ENCODE measurements around the gene C11orf71.

C11orf71 gene

GRCh38 chr11:114386131-114386530 is 14.2 kb downstream of the C11orf71 start:
- H3K79me1 ChIP-seq (replicated peaks; ENCODE audit: low read length, poor library complexity, severe bottlenecking): no peaks in the 10 kb centered on the region
- H3K4me3 ChIP-seq (ENCODE audit: insufficient read depth in 1 of 2, low read depth in 1 of 2, low read length in 2 of 2): no peak overlapping the region
- H4K91ac ChIP-seq (ENCODE audit: low read length): no peak overlapping the region
- H2BK15ac ChIP-seq (ENCODE audit: low read depth, poor library complexity, severe bottlenecking): no peak overlapping the region
- no peak overlapping the region for H2BK12ac ChIP-seq (ENCODE audit: low read length in 2 of 2)
- no peak overlapping the region for H2AFZ ChIP-seq (ENCODE audit: low read depth, low read length)
- H2BK120ac ChIP-seq (ENCODE audit: low read depth, low read length): no peak overlapping the region
- H3K4me1 ChIP-seq (ENCODE audit: control insufficient read depth, insufficient read depth, low read depth, low read length): no peaks in the 10 kb centered on the region
- H2BK5ac ChIP-seq (ENCODE audit: low read depth, low read length, poor library complexity, severe bottlenecking): no peak overlapping the region
- H3K4ac ChIP-seq (ENCODE audit: low read depth in 1 of 2, low read length in 2 of 2): no peak overlapping the region
- H3K27me3 ChIP-seq (ENCODE audit: control insufficient read depth in 1 of 2, insufficient read depth in 1 of 2, low read length in 2 of 2): no peaks in the 10 kb centered on the region
- no peaks in the 10 kb centered on the region for H3K36me3 ChIP-seq (ENCODE audit: control insufficient read depth in 1 of 2, insufficient read depth in 2 of 2, low read depth in 1 of 2, low read length in 2 of 2)
- H4K8ac ChIP-seq (ENCODE audit: low read length): no peak overlapping the region
- H3K27ac ChIP-seq (ENCODE audit: low read length, poor library complexity, severe bottlenecking): no peak overlapping the region
- no peak overlapping the region for H3K23ac ChIP-seq (ENCODE audit: low read length in 2 of 2)
- no peak overlapping the region for H3K9ac ChIP-seq (ENCODE audit: low read length)
- no peak overlapping the region for H2AK5ac ChIP-seq (ENCODE audit: low read length, severe bottlenecking)
- H3K14ac ChIP-seq (ENCODE audit: low read length in 2 of 2): no peak overlapping the region
- DNase-seq: no peak
- WGBS: 95% methylated on average over 2 of the region's 2 CpGs
- H3K18ac ChIP-seq (ENCODE audit: low read depth in 1 of 2, low read length in 2 of 2): no peak overlapping the region
- no peak overlapping the region for H3K4me2 ChIP-seq (ENCODE audit: low read length, poor library complexity, severe bottlenecking)
- H3K9me3 ChIP-seq (ENCODE audit: control insufficient read depth, low read length): no peaks in the 10 kb centered on the region

GRCh38 chr11:114384487-114384886 is 15.8 kb downstream of the C11orf71 start:
- Histone ChIP-seq H3K23ac (ENCODE audit: low read length in 2 of 2) (no peak overlapping the region), H3K18ac (ENCODE audit: low read depth in 1 of 2, low read length in 2 of 2) (peak overlapping the region in 1 of 2 experiments; percentile 12), H3K27me3 (ENCODE audit: control insufficient read depth in 1 of 2, insufficient read depth in 1 of 2, low read length in 2 of 2) (no peaks in the 10 kb centered on the region), H4K8ac (ENCODE audit: low read length) (no peak overlapping the region), H2BK120ac (ENCODE audit: low read depth, low read length) (no peak overlapping the region), H2AFZ (ENCODE audit: low read depth, low read length) (no peak overlapping the region), H2BK15ac (ENCODE audit: low read depth, poor library complexity, severe bottlenecking) (no peak overlapping the region), H3K79me1 (replicated peaks; ENCODE audit: low read length, poor library complexity, severe bottlenecking) (no peaks in the 10 kb centered on the region), H3K27ac (ENCODE audit: low read length, poor library complexity, severe bottlenecking) (no peak overlapping the region), H2AK5ac (ENCODE audit: low read length, severe bottlenecking) (no peak overlapping the region), H2BK5ac (ENCODE audit: low read depth, low read length, poor library complexity, severe bottlenecking) (no peak overlapping the region), H2BK12ac (ENCODE audit: low read length in 2 of 2) (no peak overlapping the region), H3K4me1 (ENCODE audit: control insufficient read depth, insufficient read depth, low read depth, low read length) (no peaks in the 10 kb centered on the region), H3K4me3 (ENCODE audit: insufficient read depth in 1 of 2, low read depth in 1 of 2, low read length in 2 of 2) (no peak overlapping the region), H3K36me3 (ENCODE audit: control insufficient read depth in 1 of 2, insufficient read depth in 2 of 2, low read depth in 1 of 2, low read length in 2 of 2) (no peaks in the 10 kb centered on the region), H3K9ac (ENCODE audit: low read length) (no peak overlapping the region), H3K4me2 (ENCODE audit: low read length, poor library complexity, severe bottlenecking) (no peak overlapping the region), H3K4ac (ENCODE audit: low read depth in 1 of 2, low read length in 2 of 2) (no peak overlapping the region), H3K14ac (ENCODE audit: low read length in 2 of 2) (no peak overlapping the region), H3K9me3 (ENCODE audit: control insufficient read depth, low read length) (no peaks in the 10 kb centered on the region), H4K91ac (ENCODE audit: low read length) (no peak overlapping the region)
- no peak for DNase-seq
- 94% methylated on average over 1 of the region's 1 CpG for WGBS

- H3K36me3 ChIP-seq (ENCODE audit: control insufficient read depth in 1 of 2, insufficient read depth in 2 of 2, low read depth in 1 of 2, low read length in 2 of 2): no peaks in the 10 kb centered on the region
- no peak overlapping the region for H3K23ac ChIP-seq (ENCODE audit: low read length in 2 of 2)
- no peak overlapping the region for H2BK120ac ChIP-seq (ENCODE audit: low read depth, low read length)
- H2BK15ac ChIP-seq (ENCODE audit: low read depth, poor library complexity, severe bottlenecking): no peak overlapping the region
- no peak overlapping the region for H3K4ac ChIP-seq (ENCODE audit: low read depth in 1 of 2, low read length in 2 of 2)
- H3K4me2 ChIP-seq (ENCODE audit: low read length, poor library complexity, severe bottlenecking): no peak overlapping the region
- H2BK12ac ChIP-seq (ENCODE audit: low read length in 2 of 2): no peak overlapping the region
- DNase-seq: no peak
- no peak overlapping the region for H3K27ac ChIP-seq (ENCODE audit: low read length, poor library complexity, severe bottlenecking)
- 100% methylated on average over 1 of the region's 3 CpGs for WGBS
- no peak overlapping the region for H3K14ac ChIP-seq (ENCODE audit: low read length in 2 of 2)
- no peak overlapping the region for H4K91ac ChIP-seq (ENCODE audit: low read length)
- H2AFZ ChIP-seq (ENCODE audit: low read depth, low read length): no peak overlapping the region
- no peak overlapping the region for H2AK5ac ChIP-seq (ENCODE audit: low read length, severe bottlenecking)
- no peaks in the 10 kb centered on the region for H3K4me1 ChIP-seq (ENCODE audit: control insufficient read depth, insufficient read depth, low read depth, low read length)
- no peaks in the 10 kb centered on the region for H3K27me3 ChIP-seq (ENCODE audit: control insufficient read depth in 1 of 2, insufficient read depth in 1 of 2, low read length in 2 of 2)
- no peaks in the 10 kb centered on the region for H3K9me3 ChIP-seq (ENCODE audit: control insufficient read depth, low read length)
- no peak overlapping the region for H2BK5ac ChIP-seq (ENCODE audit: low read depth, low read length, poor library complexity, severe bottlenecking)
- no peak overlapping the region for H4K8ac ChIP-seq (ENCODE audit: low read length)
- no peak overlapping the region for H3K4me3 ChIP-seq (ENCODE audit: insufficient read depth in 1 of 2, low read depth in 1 of 2, low read length in 2 of 2)
- H3K18ac ChIP-seq (ENCODE audit: low read depth in 1 of 2, low read length in 2 of 2): no peak overlapping the region
- no peaks in the 10 kb centered on the region for H3K79me1 ChIP-seq (replicated peaks; ENCODE audit: low read length, poor library complexity, severe bottlenecking)
- H3K9ac ChIP-seq (ENCODE audit: low read length): no peak overlapping the region
These were observed 17.8 kb downstream of the C11orf71 start for GRCh38 chr11:114382509-114382908.

- H3K23ac ChIP-seq (ENCODE audit: low read length in 2 of 2): no peak overlapping the region
- H2BK5ac ChIP-seq (ENCODE audit: low read depth, low read length, poor library complexity, severe bottlenecking): no peak overlapping the region
- no peak overlapping the region for H2AFZ ChIP-seq (ENCODE audit: low read depth, low read length)
- H3K4ac ChIP-seq (ENCODE audit: low read depth in 1 of 2, low read length in 2 of 2): no peak overlapping the region
- no peaks in the 10 kb centered on the region for H3K36me3 ChIP-seq (ENCODE audit: control insufficient read depth in 1 of 2, insufficient read depth in 2 of 2, low read depth in 1 of 2, low read length in 2 of 2)
- H3K27me3 ChIP-seq (ENCODE audit: control insufficient read depth in 1 of 2, insufficient read depth in 1 of 2, low read length in 2 of 2): no peaks in the 10 kb centered on the region
- H3K9me3 ChIP-seq (ENCODE audit: control insufficient read depth, low read length): no peaks in the 10 kb centered on the region
- no peak overlapping the region for H3K14ac ChIP-seq (ENCODE audit: low read length in 2 of 2)
- H3K79me1 ChIP-seq (replicated peaks; ENCODE audit: low read length, poor library complexity, severe bottlenecking): no peaks in the 10 kb centered on the region
- no peak overlapping the region for H3K4me2 ChIP-seq (ENCODE audit: low read length, poor library complexity, severe bottlenecking)
- WGBS: over 99% methylated on average over 5 of the region's 5 CpGs
- DNase-seq: no peak
- H3K4me1 ChIP-seq (ENCODE audit: control insufficient read depth, insufficient read depth, low read depth, low read length): no peaks in the 10 kb centered on the region
- H3K4me3 ChIP-seq (ENCODE audit: insufficient read depth in 1 of 2, low read depth in 1 of 2, low read length in 2 of 2): no peak overlapping the region
- no peak overlapping the region for H2AK5ac ChIP-seq (ENCODE audit: low read length, severe bottlenecking)
- H3K27ac ChIP-seq (ENCODE audit: low read length, poor library complexity, severe bottlenecking): no peak overlapping the region
- H2BK12ac ChIP-seq (ENCODE audit: low read length in 2 of 2): no peak overlapping the region
- no peak overlapping the region for H3K9ac ChIP-seq (ENCODE audit: low read length)
- H3K18ac ChIP-seq (ENCODE audit: low read depth in 1 of 2, low read length in 2 of 2): no peak overlapping the region
- H2BK15ac ChIP-seq (ENCODE audit: low read depth, poor library complexity, severe bottlenecking): no peak overlapping the region
- no peak overlapping the region for H4K8ac ChIP-seq (ENCODE audit: low read length)
- no peak overlapping the region for H4K91ac ChIP-seq (ENCODE audit: low read length)
- no peak overlapping the region for H2BK120ac ChIP-seq (ENCODE audit: low read depth, low read length)
These were observed 20.8 kb downstream of the C11orf71 start for GRCh38 chr11:114379394-114380069.
